K562 (cell line): ENCODE data around the gene SPTBN4. TPM values are rescaled to one million over a fixed set of nuclear protein-coding genes. Genes with fewer than 3 reads are reported as not detected.

Experiments used
- ARID1B ChIP-seq: fragments of 450-650 bp; IDR thresholded peaks from 2 replicates; pipeline ENCODE4 v1.6.1; 2016; ENCODE audit warnings: antibody characterized with exemption, mild to moderate bottlenecking, inconsistent platforms
- DPF2 ChIP-seq: fragments of 450-650 bp; IDR thresholded peaks from 2 replicates; pipeline ENCODE4 v1.6.1; 2016
- EWSR1 ChIP-seq: fragments of 450-650 bp; IDR thresholded peaks from 2 replicates; pipeline ENCODE4 v1.6.1; 2018; ENCODE audit warnings: borderline replicate concordance, mild to moderate bottlenecking, low read depth, moderate library complexity; ENCODE audit not compliant: partially characterized antibody
- HNRNPH1 ChIP-seq: fragments of 200-400 bp; formaldehyde crosslinking; optimal IDR thresholded peaks from 2 replicates; pipeline ENCODE3; 2017; ENCODE audit warnings: low read depth, mild to moderate bottlenecking, low read length, moderate library complexity
- ILK ChIP-seq: fragments of 450-650 bp; IDR thresholded peaks from 2 replicates; pipeline ENCODE4 v1.6.1; 2016; ENCODE audit warnings: missing genetic modification characterization, low read depth, mild to moderate bottlenecking, missing compliant biosample characterization, moderate library complexity, borderline replicate concordance
- JUNB ChIP-seq: fragments of 450-650 bp; formaldehyde crosslinking; conservative IDR thresholded peaks from 2 replicates; pipeline ENCODE4 v1.4.0; 2020; ENCODE audit warnings: mild to moderate bottlenecking
- KLF1 ChIP-seq: fragments of 450-650 bp; IDR thresholded peaks from 2 replicates; pipeline ENCODE4 v1.6.1; 2016; ENCODE audit warnings: missing genetic modification characterization, missing compliant biosample characterization
- POLR2A ChIP-seq: fragments of 450-650 bp; conservative IDR thresholded peaks from 2 replicates; pipeline ENCODE4 v1.6.1; 2016
- POLR2G ChIP-seq: fragments of 200-400 bp; formaldehyde crosslinking; IDR thresholded peaks from 2 replicates; pipeline ENCODE4 v1.6.1; 2017; ENCODE audit warnings: low read depth, mild to moderate bottlenecking, antibody characterized with exemption, low read length, moderate library complexity
- PTBP1 ChIP-seq: fragments of 200-400 bp; formaldehyde crosslinking; IDR thresholded peaks from 2 replicates; pipeline ENCODE4 v1.6.1; 2017; ENCODE audit warnings: low read depth, low read length
- RFX1 ChIP-seq: fragments of 450-650 bp; IDR thresholded peaks from 2 replicates; pipeline ENCODE4 v1.6.1; 2016; ENCODE audit warnings: mild to moderate bottlenecking, moderate library complexity
- SAFB2 ChIP-seq: fragments of 200-400 bp; formaldehyde crosslinking; IDR thresholded peaks from 2 replicates; pipeline ENCODE4 v1.6.1; 2018; ENCODE audit warnings: borderline replicate concordance, low read length, low read depth, moderate library complexity; ENCODE audit not compliant: severe bottlenecking
- SIN3A ChIP-seq, 2 experiments: fragments of 150-350 bp in 1 of 2; IDR thresholded peaks; 2 replicates each; pipeline ENCODE4 v1.6.1; 2011 to 2016; ENCODE audit warnings: borderline replicate concordance in 2 of 2, low read depth in 2 of 2, low read length in 2 of 2, mild to moderate bottlenecking in 2 of 2, moderate library complexity in 2 of 2; ENCODE audit not compliant: control insufficient read depth in 1 of 2
- SRSF7 ChIP-seq: fragments of 200-400 bp; formaldehyde crosslinking; optimal IDR thresholded peaks from 2 replicates; pipeline ENCODE3; 2017; ENCODE audit warnings: mild to moderate bottlenecking, low read depth, low read length
- TGIF2 ChIP-seq: sonication (generic); formaldehyde crosslinking; IDR thresholded peaks from 2 replicates; pipeline ENCODE4 v1.8.1; 2022; ENCODE audit warnings: mild to moderate bottlenecking, missing genetic modification reagents, moderate library complexity
- THRAP3 ChIP-seq: fragments of 450-650 bp; IDR thresholded peaks from 2 replicates; pipeline ENCODE4 v1.6.1; 2016; ENCODE audit warnings: mild to moderate bottlenecking, inconsistent platforms, borderline replicate concordance
- TRIM28 ChIP-seq: fragments of 450-650 bp; IDR thresholded peaks from 2 replicates; pipeline ENCODE4 v1.6.1; 2017
- ZFPM2 ChIP-seq: fragments of 250-450 bp; sonication (Bioruptor Pico); IDR thresholded peaks from 2 replicates; pipeline ENCODE4 v1.5.1; 2022; ENCODE audit warnings: mild to moderate bottlenecking
- ZNF217 ChIP-seq: sonication (generic); formaldehyde crosslinking; IDR thresholded peaks from 2 replicates; pipeline ENCODE4 v1.8.0; 2022; ENCODE audit warnings: mild to moderate bottlenecking, missing genetic modification reagents
- ZNF780A ChIP-seq: fragments of 250-450 bp; sonication (Bioruptor Pico); IDR thresholded peaks from 2 replicates; pipeline ENCODE4 v1.5.0; 2021; ENCODE audit warnings: mild to moderate bottlenecking
- polyA plus RNA-seq, 8 experiments: library from polyadenylated mRNA; depleted of rRNA in 4 of 8; stranded (reverse) in 5 of 8; unstranded in 3 of 8; fragments of >200 nt; fragmentation: Nextera tagmentation in 2 of 8; fragmentation: Illumina TruSeq in 1 of 8; extraction: Ambion mirVana in 2 of 8; extraction: Trizol in 1 of 8; gene quantifications; 2 replicates each; pipeline versions ENCODE4 v1.2.1 to v1.2.3, GENCODE V29; 2011 to 2014; ENCODE audit warnings: inconsistent platforms in 1 of 8, missing spikeins in 1 of 8
- total RNA-seq, 7 experiments: library from RNA; depleted of rRNA in 6 of 7; stranded (reverse); fragments of >200 nt in 6 of 7; fragmentation: Illumina TruSeq in 2 of 7; extraction: Trizol in 2 of 7; gene quantifications; 2 replicates each; pipeline versions ENCODE4 v1.2.1 to v1.2.3, GENCODE V29; 2011 to 2021; ENCODE audit warnings: low replicate concordance in 1 of 7
- TF ChIP-seq, protein P1 (sequence below): IDR thresholded peaks from 2 replicates; pipeline ENCODE4 v1.6.1; 2011; ENCODE audit not compliant: insufficient read length; ENCODE audit errors: extremely low read depth
- TF ChIP-seq, protein P2 (sequence below), 2 experiments: fragments of 200-800 bp in 1 of 2; sonication (Bioruptor generic) in 1 of 2; sonication (generic) in 1 of 2; formaldehyde crosslinking in 1 of 2; IDR thresholded peaks in 1 of 2; conservative IDR thresholded peaks in 1 of 2; 2 replicates each; pipeline versions ENCODE4 v1.5.0 to v1.6.1; 2016 to 2020; ENCODE audit warnings: missing compliant biosample characterization in 1 of 2, missing genetic modification characterization in 1 of 2, missing genetic modification reagents in 1 of 2
- TF ChIP-seq, protein P3 (sequence below): fragments of 450-650 bp; IDR thresholded peaks from 2 replicates; pipeline ENCODE4 v1.6.1; 2016; ENCODE audit warnings: low read depth, mild to moderate bottlenecking, moderate library complexity
- TF ChIP-seq, protein P4 (sequence below): fragments of 450-650 bp; IDR thresholded peaks from 2 replicates; pipeline ENCODE4 v1.6.1; 2016; ENCODE audit warnings: missing biosample characterization, missing genetic modification characterization
- TF ChIP-seq, protein P5 (sequence below): fragments of 250-450 bp; sonication (Bioruptor Pico); IDR thresholded peaks from 2 replicates; pipeline ENCODE4 v1.8.0; 2021; ENCODE audit warnings: moderate library complexity, mild to moderate bottlenecking, inconsistent platforms
- TF ChIP-seq, protein P6 (sequence below): sonication (generic); formaldehyde crosslinking; IDR thresholded peaks from 2 replicates; pipeline ENCODE4 v1.8.1; 2023; ENCODE audit warnings: mild to moderate bottlenecking, missing genetic modification reagents, moderate library complexity

The SPTBN4 gene
- total and polyA plus RNA-seq, 9 of the 15 experiments (the other 6 are each of a cell fraction or from before 2014, with no cell fraction given) = 0.01 to 1.5 (median 0.86) TPM

GRCh38 chr19:40578442-40578908 lies 111.7 kb downstream of the SPTBN4 start (continued):
- TF ChIP-seq, protein P1, sequence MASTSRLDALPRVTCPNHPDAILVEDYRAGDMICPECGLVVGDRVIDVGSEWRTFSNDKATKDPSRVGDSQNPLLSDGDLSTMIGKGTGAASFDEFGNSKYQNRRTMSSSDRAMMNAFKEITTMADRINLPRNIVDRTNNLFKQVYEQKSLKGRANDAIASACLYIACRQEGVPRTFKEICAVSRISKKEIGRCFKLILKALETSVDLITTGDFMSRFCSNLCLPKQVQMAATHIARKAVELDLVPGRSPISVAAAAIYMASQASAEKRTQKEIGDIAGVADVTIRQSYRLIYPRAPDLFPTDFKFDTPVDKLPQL = no peak
- TF ChIP-seq, protein P2, sequence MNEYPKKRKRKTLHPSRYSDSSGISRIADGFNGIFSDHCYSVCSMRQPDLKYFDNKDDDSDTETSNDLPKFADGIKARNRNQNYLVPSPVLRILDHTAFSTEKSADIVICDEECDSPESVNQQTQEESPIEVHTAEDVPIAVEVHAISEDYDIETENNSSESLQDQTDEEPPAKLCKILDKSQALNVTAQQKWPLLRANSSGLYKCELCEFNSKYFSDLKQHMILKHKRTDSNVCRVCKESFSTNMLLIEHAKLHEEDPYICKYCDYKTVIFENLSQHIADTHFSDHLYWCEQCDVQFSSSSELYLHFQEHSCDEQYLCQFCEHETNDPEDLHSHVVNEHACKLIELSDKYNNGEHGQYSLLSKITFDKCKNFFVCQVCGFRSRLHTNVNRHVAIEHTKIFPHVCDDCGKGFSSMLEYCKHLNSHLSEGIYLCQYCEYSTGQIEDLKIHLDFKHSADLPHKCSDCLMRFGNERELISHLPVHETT (CRISPR knock-in tag; conservative IDR thresholded peaks at IDR 0.05 in 1 of 2, IDR thresholded peaks at IDR 0.05 in 1 of 2) = no peak
- TF ChIP-seq, protein P3, sequence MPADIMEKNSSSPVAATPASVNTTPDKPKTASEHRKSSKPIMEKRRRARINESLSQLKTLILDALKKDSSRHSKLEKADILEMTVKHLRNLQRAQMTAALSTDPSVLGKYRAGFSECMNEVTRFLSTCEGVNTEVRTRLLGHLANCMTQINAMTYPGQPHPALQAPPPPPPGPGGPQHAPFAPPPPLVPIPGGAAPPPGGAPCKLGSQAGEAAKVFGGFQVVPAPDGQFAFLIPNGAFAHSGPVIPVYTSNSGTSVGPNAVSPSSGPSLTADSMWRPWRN = no peak
- TF ChIP-seq DPF2 (no peak), ILK (tag) (no peak), JUNB (CRISPR knock-in tag) (no peak), ARID1B (no peak), ZNF217 (CRISPR knock-in tag) (no peak), TGIF2 (CRISPR knock-in tag) (no peak), KLF1 (tag) (no peak), PTBP1 (no peak), POLR2G (no peak), ZNF780A (CRISPR knock-in tag) (no peak), ZFPM2 (CRISPR knock-in tag) (no peak), SAFB2 (no peak), TRIM28 (no peak), EWSR1 (no peak), RFX1 (no peak), HNRNPH1 (no peak), SRSF7 (no peak), SIN3A (IDR thresholded peaks at IDR 0.05; ENCODE audit: borderline replicate concordance in 2 of 2, control insufficient read depth in 1 of 2, low read depth in 2 of 2, low read length in 2 of 2) (no peak), THRAP3 (no peak), POLR2A (no peak)
- TF ChIP-seq, protein P4, sequence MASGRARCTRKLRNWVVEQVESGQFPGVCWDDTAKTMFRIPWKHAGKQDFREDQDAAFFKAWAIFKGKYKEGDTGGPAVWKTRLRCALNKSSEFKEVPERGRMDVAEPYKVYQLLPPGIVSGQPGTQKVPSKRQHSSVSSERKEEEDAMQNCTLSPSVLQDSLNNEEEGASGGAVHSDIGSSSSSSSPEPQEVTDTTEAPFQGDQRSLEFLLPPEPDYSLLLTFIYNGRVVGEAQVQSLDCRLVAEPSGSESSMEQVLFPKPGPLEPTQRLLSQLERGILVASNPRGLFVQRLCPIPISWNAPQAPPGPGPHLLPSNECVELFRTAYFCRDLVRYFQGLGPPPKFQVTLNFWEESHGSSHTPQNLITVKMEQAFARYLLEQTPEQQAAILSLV = no peak
- TF ChIP-seq, protein P5, sequence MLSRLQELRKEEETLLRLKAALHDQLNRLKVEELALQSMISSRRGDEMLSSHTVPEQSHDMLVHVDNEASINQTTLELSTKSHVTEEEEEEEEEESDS = no peak
- TF ChIP-seq, protein P6, sequence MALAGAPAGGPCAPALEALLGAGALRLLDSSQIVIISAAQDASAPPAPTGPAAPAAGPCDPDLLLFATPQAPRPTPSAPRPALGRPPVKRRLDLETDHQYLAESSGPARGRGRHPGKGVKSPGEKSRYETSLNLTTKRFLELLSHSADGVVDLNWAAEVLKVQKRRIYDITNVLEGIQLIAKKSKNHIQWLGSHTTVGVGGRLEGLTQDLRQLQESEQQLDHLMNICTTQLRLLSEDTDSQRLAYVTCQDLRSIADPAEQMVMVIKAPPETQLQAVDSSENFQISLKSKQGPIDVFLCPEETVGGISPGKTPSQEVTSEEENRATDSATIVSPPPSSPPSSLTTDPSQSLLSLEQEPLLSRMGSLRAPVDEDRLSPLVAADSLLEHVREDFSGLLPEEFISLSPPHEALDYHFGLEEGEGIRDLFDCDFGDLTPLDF = no peak
